GM10847 (cell line): ENCODE results near the gene SLC9A3.

Experiments used
- POLR2A ChIP-seq: IDR thresholded peaks from 2 replicates; pipeline ENCODE4 v1.6.1; 2011; ENCODE audit not compliant: insufficient read length; ENCODE audit errors: extremely low read depth

The SLC9A3 gene

GRCh38 chr5:497090-497700 lies 27.1 kb downstream of the SLC9A3 start:
- TF ChIP-seq POLR2A: no peak

GRCh38 chr5:496028-496427 lies 28.2 kb downstream of the SLC9A3 start:
- TF ChIP-seq POLR2A: no peak

- TF ChIP-seq POLR2A: no peak
Observed at GRCh38 chr5:494667-495255, 29.5 kb downstream of the SLC9A3 start.

GRCh38 chr5:493758-494157 lies 30.5 kb downstream of the SLC9A3 start:
- no peak for TF ChIP-seq POLR2A

GRCh38 chr5:493119-493701 lies 31.0 kb downstream of the SLC9A3 start:
- no peak for TF ChIP-seq POLR2A

- TF ChIP-seq POLR2A: no peak
Observed at GRCh38 chr5:492314-492893, 31.8 kb downstream of the SLC9A3 start.

GRCh38 chr5:491856-492155 lies 32.4 kb downstream of the SLC9A3 start:
- no peak for TF ChIP-seq POLR2A

- TF ChIP-seq POLR2A: no peak
Observed at GRCh38 chr5:491119-491855, 33.0 kb downstream of the SLC9A3 start.

GRCh38 chr5:490116-491106 lies 33.8 kb downstream of the SLC9A3 start:
- TF ChIP-seq POLR2A: no peak

- TF ChIP-seq POLR2A: no peak
Observed at GRCh38 chr5:489689-490080, 34.6 kb downstream of the SLC9A3 start.

- no peak for TF ChIP-seq POLR2A
Observed at GRCh38 chr5:488744-489688, 35.2 kb downstream of the SLC9A3 start.

GRCh38 chr5:488241-488640 lies 36.0 kb downstream of the SLC9A3 start:
- TF ChIP-seq POLR2A: no peak

- TF ChIP-seq POLR2A: no peak
Observed at GRCh38 chr5:485946-486491, 38.2 kb downstream of the SLC9A3 start.
